Measurements from ENCODE around the gene TJP3. TPM values are rescaled to one million over a fixed set of nuclear protein-coding genes. Genes with fewer than 3 reads are reported as not detected.

The TJP3 gene
- total RNA-seq, 1 donor from 2014 or later, result 2.0 TPM

DNA sequence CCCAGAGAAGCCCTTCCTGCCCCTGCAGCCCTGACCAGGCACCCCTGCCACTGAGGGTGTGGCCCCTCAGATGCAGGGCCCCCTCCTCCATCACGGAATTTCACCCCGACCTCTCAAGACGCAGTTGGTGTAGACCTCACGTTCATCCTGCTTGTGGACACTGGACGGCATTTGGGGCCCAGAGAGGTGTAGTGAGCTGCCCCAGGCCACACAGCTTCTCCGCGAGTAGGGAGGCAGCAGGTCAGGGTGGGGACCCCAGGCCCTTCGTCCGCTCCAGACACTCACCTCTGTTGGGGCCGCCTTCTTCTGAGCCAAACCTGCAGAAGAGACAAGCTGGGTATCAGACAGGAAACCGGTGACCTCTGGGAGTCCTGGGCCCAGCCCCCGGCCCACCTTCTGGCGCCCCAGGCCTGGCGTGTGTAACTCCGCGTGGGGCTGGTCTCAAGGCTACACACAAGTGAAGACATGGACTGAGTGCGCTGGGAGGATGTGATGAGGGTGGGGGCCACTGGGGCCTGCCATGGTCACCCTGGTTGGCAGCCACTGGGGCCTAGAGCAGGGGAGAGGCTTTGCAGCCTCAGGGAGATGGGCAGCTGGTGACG, 41.0 kb upstream of the TJP3 start:
- H3K4me3 Mint-ChIP-seq (ENCODE audit: unreplicated experiment), result no peak overlapping the region
- peaks cover 39% of the 10 kb centered on the region for H3K4me1 ChIP-seq (ENCODE audit: insufficient read depth, low read length)
- no peaks in the 10 kb centered on the region for H3K27me3 Mint-ChIP-seq (ENCODE audit: low read depth, unreplicated experiment)
- DNase-seq (ENCODE audit: low read depth), result no peak
- H3K9ac ChIP-seq (ENCODE audit: low read length), result no peak overlapping the region
- no peaks in the 10 kb centered on the region for H3K36me3 ChIP-seq (ENCODE audit: insufficient read depth, low read length)
- H3K36me3 Mint-ChIP-seq (ENCODE audit: low read depth, unreplicated experiment), result peaks cover 5% of the 10 kb centered on the region
- H3K27ac Mint-ChIP-seq (ENCODE audit: unreplicated experiment), result no peak overlapping the region
- H3K27ac ChIP-seq (ENCODE audit: low read depth, low read length), result no peak overlapping the region
- no peak overlapping the region for H3K4me3 ChIP-seq (ENCODE audit: insufficient read depth, low read depth, low read length)
- H3K27me3 ChIP-seq (ENCODE audit: insufficient read depth, low read length), result no peaks in the 10 kb centered on the region
- H3K79me2 ChIP-seq (ENCODE audit: insufficient read depth, low read length), result peaks cover 39% of the 10 kb centered on the region
- no peak for TF ChIP-seq EZH2 (IDR thresholded peaks at IDR 0.05; ENCODE audit: insufficient read depth, low read length)
- TF ChIP-seq, protein P1, sequence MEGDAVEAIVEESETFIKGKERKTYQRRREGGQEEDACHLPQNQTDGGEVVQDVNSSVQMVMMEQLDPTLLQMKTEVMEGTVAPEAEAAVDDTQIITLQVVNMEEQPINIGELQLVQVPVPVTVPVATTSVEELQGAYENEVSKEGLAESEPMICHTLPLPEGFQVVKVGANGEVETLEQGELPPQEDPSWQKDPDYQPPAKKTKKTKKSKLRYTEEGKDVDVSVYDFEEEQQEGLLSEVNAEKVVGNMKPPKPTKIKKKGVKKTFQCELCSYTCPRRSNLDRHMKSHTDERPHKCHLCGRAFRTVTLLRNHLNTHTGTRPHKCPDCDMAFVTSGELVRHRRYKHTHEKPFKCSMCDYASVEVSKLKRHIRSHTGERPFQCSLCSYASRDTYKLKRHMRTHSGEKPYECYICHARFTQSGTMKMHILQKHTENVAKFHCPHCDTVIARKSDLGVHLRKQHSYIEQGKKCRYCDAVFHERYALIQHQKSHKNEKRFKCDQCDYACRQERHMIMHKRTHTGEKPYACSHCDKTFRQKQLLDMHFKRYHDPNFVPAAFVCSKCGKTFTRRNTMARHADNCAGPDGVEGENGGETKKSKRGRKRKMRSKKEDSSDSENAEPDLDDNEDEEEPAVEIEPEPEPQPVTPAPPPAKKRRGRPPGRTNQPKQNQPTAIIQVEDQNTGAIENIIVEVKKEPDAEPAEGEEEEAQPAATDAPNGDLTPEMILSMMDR (IDR thresholded peaks at IDR 0.05; ENCODE audit: insufficient read depth, low read depth, low read length), result no peak
- H3K9me3 ChIP-seq (ENCODE audit: insufficient read depth, low read depth, low read length), result no peaks in the 10 kb centered on the region
- H2AFZ ChIP-seq (ENCODE audit: low read depth, low read length), result no peak overlapping the region
- H3K9me3 Mint-ChIP-seq (ENCODE audit: unreplicated experiment), result no peaks in the 10 kb centered on the region
- H3K4me2 ChIP-seq (ENCODE audit: low read length), result no peak overlapping the region
- H4K20me1 ChIP-seq (ENCODE audit: insufficient read depth, low read length), result peaks cover 46% of the 10 kb centered on the region
- FAIRE-seq, result no peak
- H3K4me1 Mint-ChIP-seq (ENCODE audit: low read depth, unreplicated experiment), result peaks cover 15% of the 10 kb centered on the region

DNA sequence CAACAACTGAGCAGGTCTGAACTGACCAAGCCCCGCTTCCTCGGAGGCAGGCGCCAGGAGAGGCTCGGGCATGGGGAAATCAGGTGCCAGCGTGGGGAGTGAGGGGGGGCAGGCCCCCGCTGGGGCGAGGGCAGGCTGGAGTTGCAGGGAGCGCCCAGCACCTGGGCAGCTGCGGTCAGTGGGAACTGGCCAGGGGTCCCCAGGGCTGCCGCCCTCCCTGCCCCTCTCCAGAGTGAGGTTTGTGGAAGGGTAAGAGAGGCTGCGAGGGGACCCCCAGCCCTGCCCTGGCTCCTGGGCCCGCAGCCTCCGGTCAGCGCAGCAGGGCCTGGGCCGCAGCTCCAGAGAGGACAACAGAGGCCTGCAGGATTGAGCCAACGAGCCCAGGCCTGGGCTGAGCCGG, 40.4 kb upstream of the TJP3 start:
- no peak overlapping the region for H3K4me3 Mint-ChIP-seq (ENCODE audit: unreplicated experiment)
- Histone ChIP-seq H3K4me1 (ENCODE audit: insufficient read depth, low read length) (peaks cover 44% of the 10 kb centered on the region), H3K79me2 (ENCODE audit: insufficient read depth, low read length) (peaks cover 45% of the 10 kb centered on the region), H2AFZ (ENCODE audit: low read depth, low read length) (no peak overlapping the region), H3K36me3 (ENCODE audit: insufficient read depth, low read length) (no peaks in the 10 kb centered on the region), H4K20me1 (ENCODE audit: insufficient read depth, low read length) (peaks cover 51% of the 10 kb centered on the region), H3K9me3 (ENCODE audit: insufficient read depth, low read depth, low read length) (no peaks in the 10 kb centered on the region), H3K27ac (ENCODE audit: low read depth, low read length) (no peak overlapping the region), H3K4me3 (ENCODE audit: insufficient read depth, low read depth, low read length) (no peak overlapping the region), H3K9ac (ENCODE audit: low read length) (peak overlapping the region; percentile 10), H3K27me3 (ENCODE audit: insufficient read depth, low read length) (no peaks in the 10 kb centered on the region), H3K4me2 (ENCODE audit: low read length) (no peak overlapping the region)
- no peak for DNase-seq (ENCODE audit: low read depth)
- TF ChIP-seq, protein P1 (IDR thresholded peaks at IDR 0.05; ENCODE audit: insufficient read depth, low read depth, low read length), result no peak
- TF ChIP-seq EZH2 (IDR thresholded peaks at IDR 0.05; ENCODE audit: insufficient read depth, low read length), result no peak
- peaks cover 5% of the 10 kb centered on the region for H3K36me3 Mint-ChIP-seq (ENCODE audit: low read depth, unreplicated experiment)
- H3K9me3 Mint-ChIP-seq (ENCODE audit: unreplicated experiment), result no peaks in the 10 kb centered on the region
- peaks cover 18% of the 10 kb centered on the region for H3K4me1 Mint-ChIP-seq (ENCODE audit: low read depth, unreplicated experiment)
- no peak overlapping the region for H3K27ac Mint-ChIP-seq (ENCODE audit: unreplicated experiment)
- no peaks in the 10 kb centered on the region for H3K27me3 Mint-ChIP-seq (ENCODE audit: low read depth, unreplicated experiment)
- no peak for FAIRE-seq

DNA sequence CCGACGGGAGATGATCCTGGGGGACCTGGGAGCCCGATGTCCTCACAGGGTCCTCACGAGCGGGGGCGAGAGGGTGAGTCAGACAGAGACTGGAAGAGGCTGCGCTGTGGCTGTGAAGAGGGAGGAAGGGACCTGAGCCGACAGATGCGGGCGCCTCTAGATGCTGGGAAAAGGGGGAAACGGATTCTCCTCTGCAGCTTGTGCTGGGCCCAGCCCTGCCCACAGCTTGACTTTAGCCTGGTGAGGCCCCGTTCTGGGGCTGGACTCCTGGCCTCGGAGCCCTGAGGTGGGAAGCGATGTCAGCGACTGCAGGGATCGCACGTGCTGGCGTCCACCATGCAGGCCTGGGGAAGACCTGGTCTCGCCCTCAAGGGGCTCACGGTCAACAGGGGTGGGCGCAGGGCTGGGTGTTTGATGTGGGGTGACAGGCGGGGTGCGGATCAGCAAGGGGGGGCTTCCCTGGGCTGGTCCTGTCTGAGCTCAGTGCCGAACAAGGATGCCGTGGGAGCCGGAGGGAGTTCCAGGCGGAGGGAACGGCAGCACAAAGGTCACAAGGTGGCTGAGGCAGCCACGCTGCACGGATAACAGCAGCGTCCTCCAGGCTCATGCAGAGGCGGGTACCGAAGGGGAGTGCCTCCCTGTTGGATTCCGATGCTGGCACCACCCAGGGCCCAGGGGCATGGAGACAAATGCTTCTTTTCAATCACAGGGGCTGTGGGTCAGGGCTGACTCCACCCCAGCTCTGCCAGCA, 39.7 kb upstream of the TJP3 start:
- TF ChIP-seq EZH2 (IDR thresholded peaks at IDR 0.05; ENCODE audit: insufficient read depth, low read length), result no peak
- TF ChIP-seq, protein P1 (IDR thresholded peaks at IDR 0.05; ENCODE audit: insufficient read depth, low read depth, low read length), result no peak
- H3K27ac Mint-ChIP-seq (ENCODE audit: unreplicated experiment), result peak overlapping the region; percentile 62
- no peaks in the 10 kb centered on the region for H3K36me3 ChIP-seq (ENCODE audit: insufficient read depth, low read length)
- H3K4me3 ChIP-seq (ENCODE audit: insufficient read depth, low read depth, low read length), result no peak overlapping the region
- no peak overlapping the region for H3K4me2 ChIP-seq (ENCODE audit: low read length)
- FAIRE-seq, result no peak
- H3K27me3 Mint-ChIP-seq (ENCODE audit: low read depth, unreplicated experiment), result no peaks in the 10 kb centered on the region
- H3K4me1 ChIP-seq (ENCODE audit: insufficient read depth, low read length), result peaks cover 44% of the 10 kb centered on the region
- H3K27me3 ChIP-seq (ENCODE audit: insufficient read depth, low read length), result no peaks in the 10 kb centered on the region
- peak overlapping the region; percentile 26 for H3K27ac ChIP-seq (ENCODE audit: low read depth, low read length)
- peaks cover 52% of the 10 kb centered on the region for H4K20me1 ChIP-seq (ENCODE audit: insufficient read depth, low read length)
- H3K9me3 ChIP-seq (ENCODE audit: insufficient read depth, low read depth, low read length), result no peaks in the 10 kb centered on the region
- H3K79me2 ChIP-seq (ENCODE audit: insufficient read depth, low read length), result peaks cover 51% of the 10 kb centered on the region
- H2AFZ ChIP-seq (ENCODE audit: low read depth, low read length), result no peak overlapping the region
- H3K4me3 Mint-ChIP-seq (ENCODE audit: unreplicated experiment), result no peak overlapping the region
- peaks cover 20% of the 10 kb centered on the region for H3K4me1 Mint-ChIP-seq (ENCODE audit: low read depth, unreplicated experiment)
- H3K36me3 Mint-ChIP-seq (ENCODE audit: low read depth, unreplicated experiment), result peaks cover 3% of the 10 kb centered on the region
- no peaks in the 10 kb centered on the region for H3K9me3 Mint-ChIP-seq (ENCODE audit: unreplicated experiment)
- DNase-seq (ENCODE audit: low read depth), result peak; percentile 26
- H3K9ac ChIP-seq (ENCODE audit: low read length), result peak overlapping the region; percentile 10

Measured in astrocyte (in vitro differentiated cells and primary cell).